ENCODE data around the gene RASSF5. TPM values are rescaled to one million over a fixed set of nuclear protein-coding genes. Genes with fewer than 3 reads are reported as not detected.
"Not testable (repeated sequence)": the region's sequence is repeated elsewhere in the genome, so short reads cannot be mapped to it uniquely, and the experiment has no call there.

The RASSF5 gene
- total RNA-seq, 1 experiment from 2014 or later: 1.3 TPM

DNA sequence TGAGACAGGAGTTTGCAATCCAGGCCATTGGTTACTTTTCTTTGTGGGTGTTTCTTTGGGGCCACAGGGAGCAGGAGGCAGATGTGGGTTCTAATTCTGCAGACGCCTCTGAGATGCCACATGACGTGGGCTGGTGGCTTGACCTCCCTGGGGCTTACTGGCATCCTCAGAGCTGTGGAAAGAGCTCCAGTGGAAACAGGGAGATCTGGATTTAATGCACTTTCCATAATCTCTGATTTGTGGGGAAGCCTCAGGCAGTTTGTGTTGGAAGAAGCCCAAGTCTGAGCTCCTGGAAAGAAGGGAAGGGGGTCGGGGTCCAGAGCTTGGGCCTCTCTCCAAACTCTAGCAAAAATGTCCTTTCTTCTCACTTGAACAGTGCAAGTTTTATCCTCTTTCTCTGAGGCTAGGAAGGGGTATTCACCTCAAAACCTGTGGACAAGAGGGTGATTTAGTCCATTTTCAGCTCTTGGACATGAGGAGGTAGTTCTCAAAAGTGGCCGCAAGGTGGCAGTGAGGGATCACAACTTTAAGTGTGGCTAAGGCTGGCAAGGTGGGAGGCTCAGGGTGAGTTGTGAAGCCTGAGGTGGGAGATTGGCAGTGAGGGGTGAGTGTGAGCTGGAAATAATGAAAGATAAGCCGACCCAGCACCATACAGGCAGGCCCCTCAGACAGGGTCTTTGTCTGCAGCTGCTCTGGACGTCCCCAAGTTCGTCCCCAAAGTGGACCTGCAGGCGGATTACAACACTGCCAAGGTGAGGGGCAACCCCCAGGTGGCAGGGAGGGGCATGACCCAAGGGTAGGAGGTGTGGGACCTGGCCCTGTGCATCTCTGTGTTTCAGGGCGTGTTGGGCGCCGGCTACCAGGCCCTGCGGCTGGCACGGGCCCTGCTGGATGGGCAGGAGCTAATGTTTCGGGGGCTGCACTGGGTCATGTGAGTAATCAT lies 27.9 kb upstream of the RASSF5 start:
- H3K27me3 ChIP-seq (replicated peaks; ENCODE audit: control insufficient read depth, insufficient read depth, low read length): no peaks in the 10 kb centered on the region
- no TSS peak for BruUV-seq (replicated peaks)
- CTCF ChIA-PET: interaction anchor here (0.6 to 1.6 kb wide), 14 partner anchors 9 to 1220 kb away, joined by 3 to 28 read pairs (median 3); partner anchors contain the start of genes EIF2D and IKBKE
- H3K4me3 Mint-ChIP-seq (ENCODE audit: unreplicated experiment): no peak overlapping the region
- POLR2A ChIA-PET: no interaction called here
- no peaks in the 10 kb centered on the region for H3K9me3 Mint-ChIP-seq (ENCODE audit: unreplicated experiment)
- no peaks in the 10 kb centered on the region for H3K9me3 ChIP-seq
- no peaks in the 10 kb centered on the region for H3K27me3 Mint-ChIP-seq (ENCODE audit: insufficient read depth, unreplicated experiment)
- H3K4me3 ChIP-seq (ENCODE audit: low read depth, low read length): no peak overlapping the region
- intact Hi-C loops (cut with micrococcal nuclease; ENCODE audit: unreplicated experiment): loop anchor here (1.0 kb wide), 1 partner anchor 104 kb away; no protein-coding TSS in a partner anchor
- peaks cover 4% of the 10 kb centered on the region for H3K36me3 Mint-ChIP-seq (ENCODE audit: insufficient read depth, unreplicated experiment)
- peak; percentile 65 to 68 for DNase-seq
- no peaks in the 10 kb centered on the region for H3K4me1 ChIP-seq
- TF ChIP-seq, protein P1, sequence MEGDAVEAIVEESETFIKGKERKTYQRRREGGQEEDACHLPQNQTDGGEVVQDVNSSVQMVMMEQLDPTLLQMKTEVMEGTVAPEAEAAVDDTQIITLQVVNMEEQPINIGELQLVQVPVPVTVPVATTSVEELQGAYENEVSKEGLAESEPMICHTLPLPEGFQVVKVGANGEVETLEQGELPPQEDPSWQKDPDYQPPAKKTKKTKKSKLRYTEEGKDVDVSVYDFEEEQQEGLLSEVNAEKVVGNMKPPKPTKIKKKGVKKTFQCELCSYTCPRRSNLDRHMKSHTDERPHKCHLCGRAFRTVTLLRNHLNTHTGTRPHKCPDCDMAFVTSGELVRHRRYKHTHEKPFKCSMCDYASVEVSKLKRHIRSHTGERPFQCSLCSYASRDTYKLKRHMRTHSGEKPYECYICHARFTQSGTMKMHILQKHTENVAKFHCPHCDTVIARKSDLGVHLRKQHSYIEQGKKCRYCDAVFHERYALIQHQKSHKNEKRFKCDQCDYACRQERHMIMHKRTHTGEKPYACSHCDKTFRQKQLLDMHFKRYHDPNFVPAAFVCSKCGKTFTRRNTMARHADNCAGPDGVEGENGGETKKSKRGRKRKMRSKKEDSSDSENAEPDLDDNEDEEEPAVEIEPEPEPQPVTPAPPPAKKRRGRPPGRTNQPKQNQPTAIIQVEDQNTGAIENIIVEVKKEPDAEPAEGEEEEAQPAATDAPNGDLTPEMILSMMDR (IDR thresholded peaks at IDR 0.05; ENCODE audit: insufficient read depth in 1 of 2, low read depth in 1 of 2, low read length in 1 of 2, severe bottlenecking in 1 of 2, unreplicated experiment in 1 of 2): peak; percentile 83 to 85
- no peak overlapping the region for H3K27ac Mint-ChIP-seq (ENCODE audit: unreplicated experiment)
- H3K4me1 Mint-ChIP-seq (ENCODE audit: low read depth, unreplicated experiment): no peaks in the 10 kb centered on the region
- H3K36me3 ChIP-seq (ENCODE audit: control insufficient read depth, insufficient read depth, low read length): no peaks in the 10 kb centered on the region; the same call in 1 of the 2 replicates

DNA sequence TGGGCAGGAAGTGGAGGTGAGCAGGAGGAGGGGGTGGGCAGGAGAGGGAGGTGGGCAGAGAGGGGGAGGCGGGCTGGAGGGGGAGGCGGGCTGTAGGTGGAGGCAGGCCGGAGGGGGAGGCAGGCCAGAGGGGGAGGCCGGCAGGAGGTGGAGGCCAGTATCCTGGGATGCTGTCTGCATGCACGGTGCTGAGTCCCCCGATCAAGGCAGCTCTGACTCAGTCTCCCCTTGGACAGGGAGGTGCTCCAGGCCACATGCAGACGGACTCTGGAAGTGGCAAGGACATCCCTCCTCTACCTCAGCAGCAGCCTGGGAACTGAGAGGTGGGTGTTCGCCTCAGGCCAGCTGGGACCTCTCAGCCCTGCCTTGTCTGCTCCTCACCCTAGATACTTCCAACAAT lies 27.1 kb upstream of the RASSF5 start:
- H3K27me3 Mint-ChIP-seq (ENCODE audit: insufficient read depth, unreplicated experiment): no peaks in the 10 kb centered on the region
- CTCF ChIA-PET: interaction anchor here (1.1 to 1.6 kb wide), 3 partner anchors 16 to 132 kb away, joined by 3 to 6 read pairs (median 5); partner anchors contain the start of gene EIF2D
- BruUV-seq (replicated peaks): no TSS peak
- Histone ChIP-seq H3K9me3 (no peaks in the 10 kb centered on the region), H3K4me3 (ENCODE audit: low read depth, low read length) (no peak overlapping the region), H3K4me1 (no peaks in the 10 kb centered on the region), H3K27me3 (replicated peaks; ENCODE audit: control insufficient read depth, insufficient read depth, low read length) (no peaks in the 10 kb centered on the region), H3K36me3 (ENCODE audit: control insufficient read depth, insufficient read depth, low read length) (no peaks in the 10 kb centered on the region; the same call in 1 of the 2 replicates)
- intact Hi-C loops (cut with micrococcal nuclease; ENCODE audit: unreplicated experiment): no loop called here
- POLR2A ChIA-PET: no interaction called here
- no peaks in the 10 kb centered on the region for H3K9me3 Mint-ChIP-seq (ENCODE audit: unreplicated experiment)
- TF ChIP-seq, protein P1 (IDR thresholded peaks at IDR 0.05; ENCODE audit: insufficient read depth in 1 of 2, low read depth in 1 of 2, low read length in 1 of 2, severe bottlenecking in 1 of 2, unreplicated experiment in 1 of 2): no peak
- no peaks in the 10 kb centered on the region for H3K4me1 Mint-ChIP-seq (ENCODE audit: low read depth, unreplicated experiment)
- H3K27ac Mint-ChIP-seq (ENCODE audit: unreplicated experiment): no peak overlapping the region
- peaks cover 4% of the 10 kb centered on the region for H3K36me3 Mint-ChIP-seq (ENCODE audit: insufficient read depth, unreplicated experiment)
- H3K4me3 Mint-ChIP-seq (ENCODE audit: unreplicated experiment): no peak overlapping the region
- no peak for DNase-seq

DNA sequence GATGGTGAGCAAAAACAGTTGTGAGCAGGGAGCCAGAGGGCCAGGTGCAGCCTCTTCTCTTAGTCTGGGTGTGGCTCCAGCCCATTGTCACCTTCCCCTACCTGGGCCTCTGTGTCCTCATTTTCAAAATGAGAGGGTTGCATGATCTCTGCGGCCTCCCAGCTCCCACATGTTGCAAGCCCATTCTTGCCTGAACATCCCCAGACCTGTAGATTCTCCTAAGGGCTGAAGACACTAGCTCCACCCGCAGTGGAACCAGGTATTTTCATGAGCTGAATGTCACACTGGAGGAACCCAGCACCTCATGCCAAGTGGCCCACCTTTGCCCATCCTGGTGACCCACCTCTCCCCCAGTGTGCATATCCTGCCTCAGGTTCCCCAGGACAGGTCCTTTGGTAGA lies 24.7 kb upstream of the RASSF5 start:
- Histone ChIP-seq H3K4me3 (ENCODE audit: low read depth, low read length) (no peak overlapping the region), H3K27me3 (replicated peaks; ENCODE audit: control insufficient read depth, insufficient read depth, low read length) (no peaks in the 10 kb centered on the region), H3K4me1 (no peaks in the 10 kb centered on the region), H3K36me3 (ENCODE audit: control insufficient read depth, insufficient read depth, low read length) (no peaks in the 10 kb centered on the region; the same call in 1 of the 2 replicates), H3K9me3 (no peaks in the 10 kb centered on the region)
- ChIA-PET POLR2A (no interaction called here), CTCF (interaction anchor here (1.4 to 1.8 kb wide), 2 partner anchors 13 kb away, joined by 4 to 6 read pairs; partner anchors contain the start of gene IKBKE)
- Mint-ChIP-seq H3K9me3 (ENCODE audit: unreplicated experiment) (no peaks in the 10 kb centered on the region), H3K36me3 (ENCODE audit: insufficient read depth, unreplicated experiment) (peaks cover 9% of the 10 kb centered on the region), H3K4me1 (ENCODE audit: low read depth, unreplicated experiment) (no peaks in the 10 kb centered on the region), H3K27me3 (ENCODE audit: insufficient read depth, unreplicated experiment) (no peaks in the 10 kb centered on the region), H3K4me3 (ENCODE audit: unreplicated experiment) (no peak overlapping the region), H3K27ac (ENCODE audit: unreplicated experiment) (no peak overlapping the region)
- intact Hi-C loops (cut with micrococcal nuclease; ENCODE audit: unreplicated experiment): no loop called here
- DNase-seq: no peak
- TF ChIP-seq, protein P1 (IDR thresholded peaks at IDR 0.05; ENCODE audit: insufficient read depth in 1 of 2, low read depth in 1 of 2, low read length in 1 of 2, severe bottlenecking in 1 of 2, unreplicated experiment in 1 of 2): no peak
- no TSS peak for BruUV-seq (replicated peaks)

DNA sequence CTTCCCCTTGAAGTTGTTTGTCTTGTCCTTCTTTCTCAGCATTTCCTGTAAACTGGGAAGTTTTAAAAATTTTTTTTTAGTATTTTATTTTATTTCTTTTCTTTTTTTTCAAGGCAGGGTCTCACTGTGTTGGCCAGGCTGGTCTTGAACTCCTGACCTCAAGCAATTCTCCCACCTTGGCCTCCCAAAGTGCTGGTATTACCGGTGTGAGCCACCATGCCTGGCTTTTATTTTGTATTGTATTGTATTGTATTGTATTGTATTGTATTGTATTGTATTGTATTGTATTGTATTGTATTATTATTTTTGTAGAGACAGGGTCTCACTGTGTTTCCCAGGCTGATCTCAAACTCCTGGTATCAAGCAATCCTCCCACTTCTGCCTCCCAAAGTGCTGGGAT lies 23.5 kb upstream of the RASSF5 start:
- BruUV-seq (replicated peaks); intact Hi-C loops (cut with micrococcal nuclease; ENCODE audit: unreplicated experiment); H3K4me1 ChIP-seq; H3K27me3 Mint-ChIP-seq (ENCODE audit: insufficient read depth, unreplicated experiment); POLR2A ChIA-PET; H3K36me3 Mint-ChIP-seq (ENCODE audit: insufficient read depth, unreplicated experiment); H3K36me3 ChIP-seq (ENCODE audit: control insufficient read depth, insufficient read depth, low read length); H3K27me3 ChIP-seq (replicated peaks; ENCODE audit: control insufficient read depth, insufficient read depth, low read length); H3K4me1 Mint-ChIP-seq (ENCODE audit: low read depth, unreplicated experiment); H3K4me3 ChIP-seq (ENCODE audit: low read depth, low read length); DNase-seq; CTCF ChIA-PET; H3K27ac Mint-ChIP-seq (ENCODE audit: unreplicated experiment); H3K4me3 Mint-ChIP-seq (ENCODE audit: unreplicated experiment); H3K9me3 ChIP-seq; H3K9me3 Mint-ChIP-seq (ENCODE audit: unreplicated experiment): not testable (repeated sequence)
